C4-2B (cell line): ENCODE data around the gene RPS19BP1.

ENCODE experiments used
- H3K27ac ChIP-seq: fragments of 450-650 bp; 2 replicates; pipeline ENCODE4 v1.5.1; 2017
- CTCF ChIP-seq: fragments of 450-650 bp; conservative IDR thresholded peaks from 2 replicates; pipeline ENCODE4 v1.5.1; 2017; ENCODE audit warnings: mild to moderate bottlenecking
- ZFX ChIP-seq: fragments of 450-650 bp; IDR thresholded peaks from 2 replicates; pipeline ENCODE4 v1.6.1; 2017

The RPS19BP1 gene

GRCh38 chr22:39558950-39559349 is 26.4 kb upstream of the RPS19BP1 start:
- TF ChIP-seq CTCF (no peak), ZFX (no peak)
- no peak overlapping the region for H3K27ac ChIP-seq

GRCh38 chr22:39558254-39558727 is 25.7 kb upstream of the RPS19BP1 start:
- no peak for TF ChIP-seq ZFX
- TF ChIP-seq CTCF: no peak
- no peak overlapping the region for H3K27ac ChIP-seq

GRCh38 chr22:39556970-39557841 is 24.7 kb upstream of the RPS19BP1 start:
- H3K27ac ChIP-seq: no peak overlapping the region
- TF ChIP-seq CTCF: no peak; the same call in 1 of the 2 replicates
- no peak for TF ChIP-seq ZFX

- TF ChIP-seq CTCF (no peak), ZFX (no peak)
- H3K27ac ChIP-seq: no peak overlapping the region
Measured at GRCh38 chr22:39554151-39554550, 21.6 kb upstream of the RPS19BP1 start.

GRCh38 chr22:39553429-39553828 is 20.9 kb upstream of the RPS19BP1 start:
- TF ChIP-seq ZFX (no peak), CTCF (no peak)
- no peak overlapping the region for H3K27ac ChIP-seq

GRCh38 chr22:39547587-39547947 is 15.0 kb upstream of the RPS19BP1 start:
- H3K27ac ChIP-seq: no peak overlapping the region
- TF ChIP-seq ZFX (no peak), CTCF (no peak)

- no peak for TF ChIP-seq ZFX
- TF ChIP-seq CTCF: no peak
Measured at GRCh38 chr22:39546889-39547586, 14.5 kb upstream of the RPS19BP1 start.

More at GRCh38 chr22:39546889-39547586, 14.5 kb upstream of the RPS19BP1 start:
- no peak overlapping the region for H3K27ac ChIP-seq
